GM12874 (cell line): ENCODE results near the gene TLR10.

Experiments
- TF ChIP-seq, protein P1 (sequence below): IDR thresholded peaks from 2 replicates; pipeline ENCODE4 v1.5.1; 2011; ENCODE audit warnings: low read depth, mild to moderate bottlenecking, control low read depth, low read length, moderate library complexity; ENCODE audit not compliant: insufficient read depth

TLR10 gene

DNA sequence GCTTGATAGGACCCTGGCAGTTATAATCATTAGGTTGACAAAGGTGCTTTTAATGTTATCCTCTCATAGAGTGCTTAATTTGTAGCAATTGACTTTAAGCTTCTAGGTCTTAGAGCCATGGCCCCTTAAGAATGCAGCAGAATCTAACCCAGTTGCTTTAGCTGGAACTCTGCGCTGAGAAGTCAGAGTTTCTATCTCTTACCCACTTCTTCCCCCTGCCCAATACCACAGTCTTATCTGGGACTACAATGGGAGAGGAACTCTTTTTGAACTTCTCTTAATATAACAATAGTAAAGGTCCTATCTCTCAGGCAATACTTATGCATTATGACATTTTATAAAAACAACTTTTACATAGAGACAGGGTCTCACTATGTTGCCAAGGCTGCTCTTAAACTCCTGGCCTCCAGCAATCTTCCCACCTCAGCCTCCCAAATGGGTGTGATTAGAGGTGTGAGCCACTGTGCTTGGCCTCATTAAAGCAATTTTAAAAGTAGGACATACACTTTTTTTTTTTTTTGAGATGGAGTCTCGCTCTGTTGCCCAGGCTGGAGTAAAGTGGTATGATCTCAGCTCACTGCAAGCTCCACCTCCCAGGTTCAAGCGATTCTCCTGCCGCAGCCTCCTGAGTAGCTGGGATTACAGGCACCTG is 1.8 kb downstream of the TLR10 start:
- TF ChIP-seq, protein P1, sequence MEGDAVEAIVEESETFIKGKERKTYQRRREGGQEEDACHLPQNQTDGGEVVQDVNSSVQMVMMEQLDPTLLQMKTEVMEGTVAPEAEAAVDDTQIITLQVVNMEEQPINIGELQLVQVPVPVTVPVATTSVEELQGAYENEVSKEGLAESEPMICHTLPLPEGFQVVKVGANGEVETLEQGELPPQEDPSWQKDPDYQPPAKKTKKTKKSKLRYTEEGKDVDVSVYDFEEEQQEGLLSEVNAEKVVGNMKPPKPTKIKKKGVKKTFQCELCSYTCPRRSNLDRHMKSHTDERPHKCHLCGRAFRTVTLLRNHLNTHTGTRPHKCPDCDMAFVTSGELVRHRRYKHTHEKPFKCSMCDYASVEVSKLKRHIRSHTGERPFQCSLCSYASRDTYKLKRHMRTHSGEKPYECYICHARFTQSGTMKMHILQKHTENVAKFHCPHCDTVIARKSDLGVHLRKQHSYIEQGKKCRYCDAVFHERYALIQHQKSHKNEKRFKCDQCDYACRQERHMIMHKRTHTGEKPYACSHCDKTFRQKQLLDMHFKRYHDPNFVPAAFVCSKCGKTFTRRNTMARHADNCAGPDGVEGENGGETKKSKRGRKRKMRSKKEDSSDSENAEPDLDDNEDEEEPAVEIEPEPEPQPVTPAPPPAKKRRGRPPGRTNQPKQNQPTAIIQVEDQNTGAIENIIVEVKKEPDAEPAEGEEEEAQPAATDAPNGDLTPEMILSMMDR = no peak

DNA sequence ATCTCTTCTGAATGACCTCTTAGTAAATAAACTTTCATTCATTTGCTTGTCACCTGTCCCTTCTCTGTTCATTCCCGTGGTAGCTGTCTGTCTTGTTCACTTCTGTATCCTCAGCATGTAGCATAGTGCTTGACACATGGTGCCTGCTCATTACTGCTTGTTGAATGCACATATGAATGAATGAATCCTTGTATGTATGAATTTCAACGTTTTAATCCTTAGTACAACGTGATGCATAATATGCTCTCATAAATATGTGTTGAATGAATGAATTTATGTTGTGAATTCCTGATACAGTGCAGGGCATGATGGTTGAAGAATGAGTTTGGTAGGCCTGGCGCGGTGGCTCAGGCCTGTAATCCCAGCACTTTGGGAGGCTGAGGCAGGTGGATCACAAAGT is 3.0 kb downstream of the TLR10 start:
- TF ChIP-seq, protein P1 = no peak

DNA sequence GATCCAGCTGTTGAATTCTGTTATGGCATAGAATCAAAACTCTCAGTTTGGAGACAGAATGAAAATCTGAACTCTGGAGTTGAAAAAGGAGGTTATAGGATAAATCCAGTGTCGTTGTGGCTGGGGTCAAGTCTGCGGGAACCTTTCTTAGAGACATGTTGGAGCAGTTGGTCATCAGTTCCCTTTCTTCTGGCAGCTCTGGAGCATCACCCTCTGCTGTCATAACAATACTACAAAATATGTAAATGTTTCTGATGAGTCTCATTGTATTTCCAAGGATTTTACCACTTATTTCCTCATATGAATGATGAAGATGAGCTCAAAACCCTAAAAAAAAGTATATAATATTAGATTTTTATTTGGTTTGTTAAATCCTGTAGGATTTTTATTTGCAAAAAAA is 7.5 kb downstream of the TLR10 start:
- TF ChIP-seq, protein P1 = no peak

DNA sequence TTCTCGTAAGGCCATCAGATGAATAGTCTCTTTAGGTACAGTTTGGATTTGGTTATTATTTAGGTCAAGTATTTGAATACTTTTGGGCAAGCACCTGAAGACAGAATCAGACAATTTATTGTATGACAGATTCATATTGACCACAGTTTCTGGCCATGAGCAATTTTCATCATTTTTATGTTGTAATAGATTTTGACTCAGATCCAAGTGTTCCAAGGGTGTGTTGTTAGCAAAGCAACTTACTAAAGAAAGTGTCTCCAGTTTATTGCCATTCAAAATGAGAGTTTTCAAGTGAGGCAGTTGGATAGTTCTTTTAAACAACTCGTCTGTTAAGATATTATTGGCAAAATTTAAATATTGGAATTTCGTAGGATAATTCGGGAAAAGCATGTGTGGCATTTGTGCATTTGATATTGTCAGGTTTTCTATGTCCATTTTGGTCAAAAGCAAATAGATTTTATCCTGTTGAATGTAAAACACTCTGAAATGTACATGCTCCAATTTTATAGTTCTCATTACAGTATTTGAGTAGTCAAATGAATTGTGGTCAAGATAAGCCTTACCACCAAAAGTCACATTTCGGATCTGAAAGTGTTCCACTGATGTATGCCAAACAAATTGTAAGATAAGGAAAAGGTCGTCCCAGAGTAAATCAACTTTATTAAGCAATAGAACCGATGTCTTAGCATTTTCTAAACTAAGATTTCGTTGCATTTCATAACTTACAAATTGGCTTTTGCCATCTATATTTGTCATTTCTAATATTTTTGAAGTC is 8.4 kb downstream of the TLR10 start:
- TF ChIP-seq, protein P1 = no peak

DNA sequence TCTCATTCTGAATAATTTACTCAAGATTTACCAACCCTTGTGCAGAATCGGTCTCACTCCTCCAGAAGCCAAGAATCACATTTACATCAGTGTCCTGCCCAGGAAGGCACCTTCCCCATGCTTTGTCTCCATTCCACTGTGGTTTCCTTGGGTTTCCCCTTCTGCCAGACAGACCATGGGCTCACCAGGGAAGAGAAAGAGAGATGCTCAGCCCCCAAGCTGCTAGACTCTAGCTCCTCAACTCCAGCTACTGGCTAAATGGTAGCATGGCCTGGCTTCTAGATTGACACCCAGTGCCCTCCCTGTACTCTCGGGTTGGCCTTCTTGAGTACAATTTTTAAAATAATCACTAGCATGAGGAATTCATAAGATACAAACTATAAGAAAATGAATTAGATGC is 12.9 kb downstream of the TLR10 start:
- TF ChIP-seq, protein P1 = no peak

DNA sequence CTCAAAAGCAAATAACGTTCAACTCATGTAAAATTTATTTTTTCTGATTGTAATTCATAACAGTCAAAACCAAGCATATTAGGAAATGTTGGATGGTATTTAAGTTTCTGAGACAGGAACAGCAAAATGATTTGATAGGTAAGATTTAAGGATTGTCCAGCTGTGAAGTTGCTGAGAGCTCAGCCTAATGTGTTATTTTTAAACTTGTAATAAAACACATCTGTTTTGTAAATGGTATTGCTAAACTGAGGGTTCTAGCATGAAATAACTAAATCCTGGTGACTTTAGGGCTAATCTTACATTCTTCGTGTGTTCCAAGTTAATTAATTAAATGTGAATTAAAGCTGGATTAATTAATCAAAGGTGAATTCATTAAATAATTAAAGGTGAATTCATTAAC is 13.3 kb downstream of the TLR10 start:
- TF ChIP-seq, protein P1 = no peak

DNA sequence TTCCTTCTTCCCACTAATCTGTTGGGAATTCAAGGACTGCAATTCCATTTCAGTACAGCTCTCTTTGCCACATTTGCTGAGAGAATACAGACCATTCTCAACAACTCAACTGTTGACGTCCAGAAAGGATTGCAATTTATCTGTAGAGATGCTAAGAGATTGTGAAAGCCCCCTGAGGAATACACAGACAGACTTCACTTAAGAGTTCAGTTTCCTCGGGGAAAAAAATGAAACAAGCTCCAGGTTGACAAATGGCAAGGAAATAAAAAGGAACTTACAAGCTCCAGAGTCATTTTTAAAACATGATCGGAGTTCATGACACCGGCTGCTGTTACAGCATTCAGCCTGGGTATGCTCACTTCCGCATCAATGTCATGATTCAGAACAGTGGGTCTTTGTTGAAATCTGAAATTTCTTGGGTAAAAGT is 13.8 kb downstream of the TLR10 start:
- TF ChIP-seq, protein P1 = no peak
